GM23338 (cell line): ENCODE results near the gene TRAF3. TPM values are rescaled to one million over a fixed set of nuclear protein-coding genes. Genes with fewer than 3 reads are reported as not detected.

Experiments used
- CREB1 ChIP-seq: fragments of 250-450 bp; sonication (Bioruptor Pico); IDR thresholded peaks from 2 replicates; pipeline ENCODE4 v1.5.0; 2020; ENCODE audit warnings: low read depth, mild to moderate bottlenecking, moderate library complexity
- CTCF ChIP-seq, 2 experiments: fragments of 200-600 bp in 1 of 2; sonication (generic) in 1 of 2; conservative IDR thresholded peaks; 2 replicates each; pipeline versions ENCODE4 v1.5.1 to v1.6.1; 2016 to 2017; ENCODE audit warnings: antibody characterized with exemption in 2 of 2, low read depth in 2 of 2, mild to moderate bottlenecking in 2 of 2, moderate library complexity in 1 of 2
- ETS1 ChIP-seq: IDR thresholded peaks from 2 replicates; pipeline ENCODE4 v1.6.1; 2016; ENCODE audit warnings: antibody characterized with exemption
- EZH2phosphoT487 ChIP-seq: fragments of 200-600 bp; sonication (generic); IDR thresholded peaks from one replicate; pipeline ENCODE4 v1.8.1; 2018; ENCODE audit warnings: antibody characterized with exemption; ENCODE audit not compliant: unreplicated experiment
- NANOG ChIP-seq: IDR thresholded peaks from 2 replicates; pipeline ENCODE4 v1.6.1; 2016; ENCODE audit warnings: antibody characterized with exemption, borderline replicate concordance
- ZNF331 ChIP-seq: fragments of 250-450 bp; sonication (Bioruptor Pico); IDR thresholded peaks from 2 replicates; pipeline ENCODE4 v1.5.0; 2020; ENCODE audit warnings: low read depth, mild to moderate bottlenecking, moderate library complexity
- polyA plus RNA-seq: library from polyadenylated mRNA; unstranded; fragments of >200 nt; fragmentation: Nextera tagmentation; extraction: Ambion mirVana; gene quantifications from 2 replicates; pipeline ENCODE4 v1.2.1, GENCODE V29; 2016
- total RNA-seq: library from RNA; depleted of rRNA; stranded (reverse); fragments of >200 nt; shearing (Covaris generic); gene quantifications from 2 replicates; pipeline ENCODE4 v1.2.3, GENCODE V29; 2014
- TF ChIP-seq, protein P1 (sequence below): fragments of 250-450 bp; sonication (Bioruptor Pico); IDR thresholded peaks from 2 replicates; pipeline ENCODE4 v1.5.0; 2020; ENCODE audit warnings: mild to moderate bottlenecking, moderate library complexity

TRAF3 gene
- total and polyA plus RNA-seq, 2 experiments from 2014 or later = 3.7 to 9.3 TPM

GRCh38 chr14:102779574-102780315 lies 2.5 kb downstream of the TRAF3 start (continued):
- TF ChIP-seq, protein P1, sequence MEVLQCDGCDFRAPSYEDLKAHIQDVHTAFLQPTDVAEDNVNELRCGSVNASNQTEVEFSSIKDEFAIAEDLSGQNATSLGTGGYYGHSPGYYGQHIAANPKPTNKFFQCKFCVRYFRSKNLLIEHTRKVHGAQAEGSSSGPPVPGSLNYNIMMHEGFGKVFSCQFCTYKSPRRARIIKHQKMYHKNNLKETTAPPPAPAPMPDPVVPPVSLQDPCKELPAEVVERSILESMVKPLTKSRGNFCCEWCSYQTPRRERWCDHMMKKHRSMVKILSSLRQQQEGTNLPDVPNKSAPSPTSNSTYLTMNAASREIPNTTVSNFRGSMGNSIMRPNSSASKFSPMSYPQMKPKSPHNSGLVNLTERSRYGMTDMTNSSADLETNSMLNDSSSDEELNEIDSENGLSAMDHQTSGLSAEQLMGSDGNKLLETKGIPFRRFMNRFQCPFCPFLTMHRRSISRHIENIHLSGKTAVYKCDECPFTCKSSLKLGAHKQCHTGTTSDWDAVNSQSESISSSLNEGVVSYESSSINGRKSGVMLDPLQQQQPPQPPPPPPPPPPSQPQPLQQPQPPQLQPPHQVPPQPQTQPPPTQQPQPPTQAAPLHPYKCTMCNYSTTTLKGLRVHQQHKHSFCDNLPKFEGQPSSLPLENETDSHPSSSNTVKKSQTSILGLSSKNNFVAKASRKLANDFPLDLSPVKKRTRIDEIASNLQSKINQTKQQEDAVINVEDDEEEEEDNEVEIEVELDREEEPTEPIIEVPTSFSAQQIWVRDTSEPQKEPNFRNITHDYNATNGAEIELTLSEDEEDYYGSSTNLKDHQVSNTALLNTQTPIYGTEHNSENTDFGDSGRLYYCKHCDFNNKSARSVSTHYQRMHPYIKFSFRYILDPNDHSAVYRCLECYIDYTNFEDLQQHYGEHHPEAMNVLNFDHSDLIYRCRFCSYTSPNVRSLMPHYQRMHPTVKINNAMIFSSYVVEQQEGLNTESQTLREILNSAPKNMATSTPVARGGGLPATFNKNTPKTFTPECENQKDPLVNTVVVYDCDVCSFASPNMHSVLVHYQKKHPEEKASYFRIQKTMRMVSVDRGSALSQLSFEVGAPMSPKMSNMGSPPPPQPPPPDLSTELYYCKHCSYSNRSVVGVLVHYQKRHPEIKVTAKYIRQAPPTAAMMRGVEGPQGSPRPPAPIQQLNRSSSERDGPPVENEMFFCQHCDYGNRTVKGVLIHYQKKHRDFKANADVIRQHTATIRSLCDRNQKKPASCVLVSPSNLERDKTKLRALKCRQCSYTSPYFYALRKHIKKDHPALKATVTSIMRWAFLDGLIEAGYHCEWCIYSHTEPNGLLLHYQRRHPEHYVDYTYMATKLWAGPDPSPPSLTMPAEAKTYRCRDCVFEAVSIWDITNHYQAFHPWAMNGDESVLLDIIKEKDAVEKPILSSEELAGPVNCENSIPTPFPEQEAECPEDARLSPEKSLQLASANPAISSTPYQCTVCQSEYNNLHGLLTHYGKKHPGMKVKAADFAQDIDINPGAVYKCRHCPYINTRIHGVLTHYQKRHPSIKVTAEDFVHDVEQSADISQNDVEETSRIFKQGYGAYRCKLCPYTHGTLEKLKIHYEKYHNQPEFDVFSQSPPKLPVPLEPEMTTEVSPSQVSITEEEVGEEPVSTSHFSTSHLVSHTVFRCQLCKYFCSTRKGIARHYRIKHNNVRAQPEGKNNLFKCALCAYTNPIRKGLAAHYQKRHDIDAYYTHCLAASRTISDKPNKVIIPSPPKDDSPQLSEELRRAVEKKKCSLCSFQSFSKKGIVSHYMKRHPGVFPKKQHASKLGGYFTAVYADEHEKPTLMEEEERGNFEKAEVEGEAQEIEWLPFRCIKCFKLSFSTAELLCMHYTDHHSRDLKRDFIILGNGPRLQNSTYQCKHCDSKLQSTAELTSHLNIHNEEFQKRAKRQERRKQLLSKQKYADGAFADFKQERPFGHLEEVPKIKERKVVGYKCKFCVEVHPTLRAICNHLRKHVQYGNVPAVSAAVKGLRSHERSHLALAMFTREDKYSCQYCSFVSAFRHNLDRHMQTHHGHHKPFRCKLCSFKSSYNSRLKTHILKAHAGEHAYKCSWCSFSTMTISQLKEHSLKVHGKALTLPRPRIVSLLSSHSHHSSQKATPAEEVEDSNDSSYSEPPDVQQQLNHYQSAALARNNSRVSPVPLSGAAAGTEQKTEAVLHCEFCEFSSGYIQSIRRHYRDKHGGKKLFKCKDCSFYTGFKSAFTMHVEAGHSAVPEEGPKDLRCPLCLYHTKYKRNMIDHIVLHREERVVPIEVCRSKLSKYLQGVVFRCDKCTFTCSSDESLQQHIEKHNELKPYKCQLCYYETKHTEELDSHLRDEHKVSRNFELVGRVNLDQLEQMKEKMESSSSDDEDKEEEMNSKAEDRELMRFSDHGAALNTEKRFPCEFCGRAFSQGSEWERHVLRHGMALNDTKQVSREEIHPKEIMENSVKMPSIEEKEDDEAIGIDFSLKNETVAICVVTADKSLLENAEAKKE (CRISPR knock-in tag) = no peak
- TF ChIP-seq ETS1 (no peak), CREB1 (no peak), NANOG (no peak), EZH2phosphoT487 (no peak), ZNF331 (CRISPR knock-in tag) (no peak), CTCF (conservative IDR thresholded peaks at IDR 0.05; ENCODE audit: low read depth in 2 of 2) (no peak)
